ENCODE results near the gene GRK3. TPM values are rescaled to one million over a fixed set of nuclear protein-coding genes. Genes with fewer than 3 reads are reported as not detected.

Gene GRK3
- polyA plus RNA-seq, 1 donor: 14.2 TPM

GRCh38 chr22:25534724-25535123 lies 29.8 kb upstream of the GRK3 start:
- 100% methylated on average over 2 of the region's 3 CpGs for WGBS (ENCODE audit: insufficient coverage, low lambda C conversion rate)
- no peak for DNase-seq
- Histone ChIP-seq H3K4me1 (ENCODE audit: control insufficient read depth, insufficient read depth, low read length) (peaks cover 5% of the 10 kb centered on the region), H3K27me3 (ENCODE audit: control insufficient read depth, insufficient read depth, low read length) (no peaks in the 10 kb centered on the region), H3K27ac (ENCODE audit: low read length) (no peak overlapping the region), H3K4me3 (ENCODE audit: low read length) (no peak overlapping the region), H3K36me3 (ENCODE audit: control insufficient read depth, insufficient read depth, low read length) (no peaks in the 10 kb centered on the region), H3K9me3 (ENCODE audit: control insufficient read depth, low read depth, low read length) (no peaks in the 10 kb centered on the region)

DNA sequence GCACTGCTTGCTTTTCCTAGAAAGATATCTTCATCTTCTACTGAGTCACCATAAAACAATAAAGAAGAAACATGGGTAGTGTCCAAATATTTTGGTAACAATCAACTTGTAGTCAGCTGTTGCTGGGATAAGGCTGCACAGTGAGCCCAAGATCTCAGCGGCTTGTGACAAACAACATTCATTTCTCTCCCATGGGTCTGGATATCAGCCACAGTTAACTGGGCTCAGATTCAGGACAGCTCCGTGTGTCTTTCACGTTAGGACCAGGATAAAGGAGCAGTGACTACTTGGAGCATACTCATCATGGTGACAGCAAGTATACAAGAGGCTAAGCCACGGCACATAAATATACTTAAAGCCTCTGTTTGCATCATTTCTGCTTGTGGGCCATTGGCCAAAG lies 27.9 kb upstream of the GRK3 start:
- Histone ChIP-seq H3K27me3 (ENCODE audit: control insufficient read depth, insufficient read depth, low read length) (no peaks in the 10 kb centered on the region), H3K4me1 (ENCODE audit: control insufficient read depth, insufficient read depth, low read length) (peaks cover 9% of the 10 kb centered on the region), H3K4me3 (ENCODE audit: low read length) (no peak overlapping the region), H3K36me3 (ENCODE audit: control insufficient read depth, insufficient read depth, low read length) (no peaks in the 10 kb centered on the region), H3K9me3 (ENCODE audit: control insufficient read depth, low read depth, low read length) (no peaks in the 10 kb centered on the region), H3K27ac (ENCODE audit: low read length) (peak overlapping the region; percentile 33)
- DNase-seq: peak in 1 of 2 donors; percentile 20
- WGBS (ENCODE audit: insufficient coverage, low lambda C conversion rate): no CpG with 5 or more reads among the region's 4 CpGs

GRCh38 chr22:25540166-25540907 lies 24.1 kb upstream of the GRK3 start:
- peak; percentile 76 to 83 for DNase-seq
- H3K9me3 ChIP-seq (ENCODE audit: control insufficient read depth, low read depth, low read length): no peaks in the 10 kb centered on the region
- H3K36me3 ChIP-seq (ENCODE audit: control insufficient read depth, insufficient read depth, low read length): no peaks in the 10 kb centered on the region
- H3K4me3 ChIP-seq (ENCODE audit: low read length): no peak overlapping the region
- H3K4me1 ChIP-seq (ENCODE audit: control insufficient read depth, insufficient read depth, low read length): peaks cover 9% of the 10 kb centered on the region
- H3K27ac ChIP-seq (ENCODE audit: low read length): peak overlapping the region; percentile 82
- no CpG with 5 or more reads among the region's 3 CpGs for WGBS (ENCODE audit: insufficient coverage, low lambda C conversion rate)
- H3K27me3 ChIP-seq (ENCODE audit: control insufficient read depth, insufficient read depth, low read length): no peaks in the 10 kb centered on the region

DNA sequence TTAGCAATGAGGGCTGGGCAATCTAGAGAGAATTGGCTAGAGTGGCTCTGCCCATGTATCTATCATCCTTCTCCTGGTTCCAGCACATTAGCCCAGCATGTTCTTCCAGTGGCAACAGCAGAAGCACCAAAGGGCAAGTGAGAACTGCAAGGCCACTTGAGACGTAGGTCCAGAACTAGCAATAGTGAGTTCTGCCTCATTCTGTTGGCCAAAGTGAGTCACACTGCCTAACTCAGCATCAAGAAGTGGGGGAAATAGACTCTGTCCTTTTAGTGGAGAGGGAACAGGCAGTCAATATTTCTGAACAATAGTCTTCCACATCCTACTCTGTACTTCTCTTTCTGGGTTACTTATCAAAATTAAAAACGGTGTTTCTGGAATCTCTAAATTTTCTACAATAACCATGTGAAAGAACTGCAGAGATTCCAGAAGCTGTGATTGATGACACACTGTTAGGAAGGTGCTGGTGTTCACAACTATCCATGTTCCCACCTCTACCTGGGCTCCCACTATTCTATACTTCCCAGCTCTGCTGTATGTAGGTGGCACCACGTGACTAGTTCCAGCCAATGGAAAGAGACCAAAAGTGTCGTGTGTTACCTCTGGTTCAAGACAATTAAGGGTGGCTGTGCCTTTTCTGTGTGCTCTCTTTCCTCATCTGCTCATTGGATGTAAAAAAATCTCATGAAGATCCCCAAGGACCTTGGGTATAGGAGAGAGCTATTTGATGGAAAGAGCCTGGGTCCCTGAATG lies 23.4 kb upstream of the GRK3 start:
- H3K27ac ChIP-seq (ENCODE audit: low read length): peak overlapping the region; percentile 82
- no peak for DNase-seq
- H3K4me1 ChIP-seq (ENCODE audit: control insufficient read depth, insufficient read depth, low read length): peaks cover 9% of the 10 kb centered on the region
- no peaks in the 10 kb centered on the region for H3K36me3 ChIP-seq (ENCODE audit: control insufficient read depth, insufficient read depth, low read length)
- no peak overlapping the region for H3K4me3 ChIP-seq (ENCODE audit: low read length)
- H3K9me3 ChIP-seq (ENCODE audit: control insufficient read depth, low read depth, low read length): no peaks in the 10 kb centered on the region
- H3K27me3 ChIP-seq (ENCODE audit: control insufficient read depth, insufficient read depth, low read length): no peaks in the 10 kb centered on the region
- 100% methylated on average over 1 of the region's 4 CpGs for WGBS (ENCODE audit: insufficient coverage, low lambda C conversion rate)

- Histone ChIP-seq H3K27me3 (ENCODE audit: control insufficient read depth, insufficient read depth, low read length) (no peaks in the 10 kb centered on the region), H3K9me3 (ENCODE audit: control insufficient read depth, low read depth, low read length) (no peaks in the 10 kb centered on the region), H3K4me3 (ENCODE audit: low read length) (no peak overlapping the region), H3K27ac (ENCODE audit: low read length) (peak overlapping the region; percentile 26), H3K4me1 (ENCODE audit: control insufficient read depth, insufficient read depth, low read length) (peaks cover 4% of the 10 kb centered on the region), H3K36me3 (ENCODE audit: control insufficient read depth, insufficient read depth, low read length) (no peaks in the 10 kb centered on the region)
- peak in 1 of 2 donors; percentile 54 for DNase-seq
- 20% methylated on average over 1 of the region's 1 CpG for WGBS (ENCODE audit: insufficient coverage, low lambda C conversion rate)
Observed at GRCh38 chr22:25542191-25542590, 22.3 kb upstream of the GRK3 start.

GRCh38 chr22:25542720-25543402 lies 21.6 kb upstream of the GRK3 start:
- H3K27ac ChIP-seq (ENCODE audit: low read length): peak overlapping the region; percentile 26
- no peak overlapping the region for H3K4me3 ChIP-seq (ENCODE audit: low read length)
- DNase-seq: no peak
- H3K27me3 ChIP-seq (ENCODE audit: control insufficient read depth, insufficient read depth, low read length): no peaks in the 10 kb centered on the region
- H3K9me3 ChIP-seq (ENCODE audit: control insufficient read depth, low read depth, low read length): no peaks in the 10 kb centered on the region
- H3K4me1 ChIP-seq (ENCODE audit: control insufficient read depth, insufficient read depth, low read length): peaks cover 4% of the 10 kb centered on the region
- H3K36me3 ChIP-seq (ENCODE audit: control insufficient read depth, insufficient read depth, low read length): no peaks in the 10 kb centered on the region
- WGBS (ENCODE audit: insufficient coverage, low lambda C conversion rate): 51% methylated on average over 4 of the region's 6 CpGs

- Histone ChIP-seq H3K9me3 (ENCODE audit: control insufficient read depth, low read depth, low read length) (no peaks in the 10 kb centered on the region), H3K4me3 (ENCODE audit: low read length) (no peak overlapping the region), H3K4me1 (ENCODE audit: control insufficient read depth, insufficient read depth, low read length) (peaks cover 4% of the 10 kb centered on the region), H3K27me3 (ENCODE audit: control insufficient read depth, insufficient read depth, low read length) (peaks cover 6% of the 10 kb centered on the region), H3K36me3 (ENCODE audit: control insufficient read depth, insufficient read depth, low read length) (no peaks in the 10 kb centered on the region), H3K27ac (ENCODE audit: low read length) (no peak overlapping the region)
- no peak for DNase-seq
- WGBS (ENCODE audit: insufficient coverage, low lambda C conversion rate): 0% methylated on average over 2 of the region's 3 CpGs
Observed at GRCh38 chr22:25545146-25545545, 19.3 kb upstream of the GRK3 start.

GRCh38 chr22:25545672-25546071 lies 18.8 kb upstream of the GRK3 start:
- no peak for DNase-seq
- H3K27me3 ChIP-seq (ENCODE audit: control insufficient read depth, insufficient read depth, low read length): peaks cover 6% of the 10 kb centered on the region
- H3K36me3 ChIP-seq (ENCODE audit: control insufficient read depth, insufficient read depth, low read length): no peaks in the 10 kb centered on the region
- peaks cover 3% of the 10 kb centered on the region for H3K4me1 ChIP-seq (ENCODE audit: control insufficient read depth, insufficient read depth, low read length)
- 60% methylated on average over 1 of the region's 10 CpGs for WGBS (ENCODE audit: insufficient coverage, low lambda C conversion rate)
- no peak overlapping the region for H3K4me3 ChIP-seq (ENCODE audit: low read length)
- H3K9me3 ChIP-seq (ENCODE audit: control insufficient read depth, low read depth, low read length): no peaks in the 10 kb centered on the region
- H3K27ac ChIP-seq (ENCODE audit: low read length): no peak overlapping the region

GRCh38 chr22:25546242-25546641 lies 18.2 kb upstream of the GRK3 start:
- whole genome bisulfite sequencing (ENCODE audit: insufficient coverage, low lambda C conversion rate): no CpG with 5 or more reads among the region's 2 CpGs
- no peak for DNase-seq
- no peaks in the 10 kb centered on the region for H3K9me3 ChIP-seq (ENCODE audit: control insufficient read depth, low read depth, low read length)
- H3K27me3 ChIP-seq (ENCODE audit: control insufficient read depth, insufficient read depth, low read length): peaks cover 6% of the 10 kb centered on the region
- H3K4me3 ChIP-seq (ENCODE audit: low read length): no peak overlapping the region
- no peaks in the 10 kb centered on the region for H3K36me3 ChIP-seq (ENCODE audit: control insufficient read depth, insufficient read depth, low read length)
- H3K27ac ChIP-seq (ENCODE audit: low read length): no peak overlapping the region
- no peaks in the 10 kb centered on the region for H3K4me1 ChIP-seq (ENCODE audit: control insufficient read depth, insufficient read depth, low read length)

GRCh38 chr22:25546751-25547150 lies 17.7 kb upstream of the GRK3 start:
- Histone ChIP-seq H3K36me3 (ENCODE audit: control insufficient read depth, insufficient read depth, low read length) (no peaks in the 10 kb centered on the region), H3K4me3 (ENCODE audit: low read length) (no peak overlapping the region), H3K27ac (ENCODE audit: low read length) (no peak overlapping the region), H3K27me3 (ENCODE audit: control insufficient read depth, insufficient read depth, low read length) (peaks cover 6% of the 10 kb centered on the region), H3K4me1 (ENCODE audit: control insufficient read depth, insufficient read depth, low read length) (no peaks in the 10 kb centered on the region), H3K9me3 (ENCODE audit: control insufficient read depth, low read depth, low read length) (no peaks in the 10 kb centered on the region)
- 100% methylated on average over 1 of the region's 4 CpGs for WGBS (ENCODE audit: insufficient coverage, low lambda C conversion rate)
- DNase-seq: no peak

Data from large intestine (tissue), 3 donors.